ENCODE data around the gene FHIT.

Gene FHIT

GRCh38 chr3:60983906-60984305, 267.3 kb downstream of the FHIT start:
- DNase-seq: no peak

GRCh38 chr3:60980342-60980692, 270.9 kb downstream of the FHIT start:
- DNase-seq: no peak

DNA sequence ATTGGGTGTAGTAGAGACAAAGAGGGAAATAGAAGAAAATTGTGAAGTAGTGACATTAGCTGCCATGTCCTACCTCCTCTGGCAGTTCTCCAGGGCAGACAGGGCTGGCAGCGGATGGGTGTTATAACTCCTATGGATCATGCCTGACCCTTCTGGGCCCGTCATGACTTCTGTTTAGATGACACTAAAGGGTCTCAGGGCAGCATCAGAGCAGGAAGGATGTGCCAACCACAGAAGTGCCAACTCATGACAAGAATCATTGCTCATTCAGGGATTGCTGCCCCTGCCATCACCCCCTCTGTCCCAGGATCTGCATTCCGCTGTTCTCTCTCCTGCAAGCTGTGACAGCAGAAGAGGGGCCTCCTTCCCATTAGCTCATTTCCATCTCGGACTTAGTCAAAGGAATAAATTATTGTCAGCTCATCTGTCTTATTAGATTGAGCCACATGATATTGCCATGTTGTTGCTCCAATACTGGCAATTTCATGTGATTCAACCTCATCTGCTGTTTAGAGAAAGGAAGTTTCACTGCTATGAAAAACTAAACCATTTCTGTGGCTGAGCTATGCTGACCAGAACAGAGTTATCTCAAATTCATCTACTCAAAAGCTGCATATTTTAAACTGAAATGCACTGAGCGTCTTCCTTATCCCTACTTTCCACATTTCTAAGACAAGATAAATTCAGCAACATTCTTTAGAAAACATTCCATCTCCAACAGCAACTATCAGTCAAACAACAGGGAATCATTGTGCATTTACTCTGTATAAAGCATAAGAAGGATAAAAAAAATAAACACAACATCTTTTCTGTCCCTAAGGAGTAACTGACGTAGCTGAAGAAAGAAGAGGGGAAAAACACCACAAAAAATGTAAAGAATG, 271.6 kb downstream of the FHIT start:
- no peak for DNase-seq

DNA sequence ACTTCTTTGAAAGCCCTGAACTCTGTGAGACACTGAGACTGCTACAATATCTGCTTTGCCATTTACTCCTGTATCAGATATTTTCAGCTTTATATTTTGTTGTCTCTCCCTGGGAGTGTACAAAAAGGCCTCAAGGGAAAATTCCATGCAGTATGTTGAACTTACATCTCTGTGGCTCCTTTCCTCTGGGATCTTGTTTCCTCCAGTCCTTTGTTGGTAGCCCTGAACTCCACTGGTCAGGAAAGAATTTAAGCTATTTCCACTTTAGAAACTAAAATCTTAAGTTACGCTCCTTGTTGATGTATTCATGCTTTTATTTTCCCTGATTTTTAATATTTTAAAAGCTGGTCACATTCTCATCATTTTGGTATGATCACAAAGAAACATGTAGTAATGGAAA, 277.9 kb downstream of the FHIT start:
- no peak for DNase-seq

DNA sequence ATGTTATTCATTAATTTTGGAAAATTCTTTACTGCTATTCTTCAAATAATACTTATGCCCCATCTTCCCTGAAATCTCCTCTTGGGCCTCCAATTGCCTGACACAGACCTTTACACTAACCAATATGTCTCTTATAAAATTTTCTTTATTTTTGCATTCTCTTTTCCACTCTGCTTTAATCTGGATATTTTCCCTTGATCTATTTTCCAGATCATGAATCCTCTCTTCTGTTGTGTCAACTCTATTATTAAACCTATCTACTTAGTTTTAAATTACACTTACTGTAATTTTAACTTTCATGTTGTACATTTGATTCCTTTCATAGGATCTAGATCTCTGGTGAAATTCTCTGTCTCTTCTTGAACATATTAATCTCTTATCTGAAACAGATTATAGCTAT, 278.7 kb downstream of the FHIT start:
- DNase-seq: no peak

GRCh38 chr3:60970850-60971249, 280.4 kb downstream of the FHIT start:
- DNase-seq: no peak

GRCh38 chr3:60967141-60967540, 284.1 kb downstream of the FHIT start:
- no peak for DNase-seq

DNA sequence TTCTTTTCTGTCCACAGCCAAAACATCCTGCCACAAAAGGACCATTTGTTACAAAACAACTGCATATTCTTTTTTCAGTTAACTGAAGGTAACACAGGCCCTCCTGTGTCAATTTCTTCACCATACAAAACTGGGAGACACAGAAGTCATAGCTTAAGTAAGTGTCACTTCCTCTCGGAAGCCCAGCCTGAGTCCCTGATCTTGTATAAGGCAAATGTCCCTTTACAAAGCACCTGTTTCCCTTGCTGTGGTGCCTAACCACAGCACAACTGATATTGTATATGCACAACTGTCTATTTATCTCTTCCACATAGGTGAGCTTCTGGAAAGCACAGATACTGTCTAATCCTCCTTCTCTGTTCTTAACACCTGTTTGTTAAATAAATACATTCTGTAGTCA, 293.7 kb downstream of the FHIT start:
- no peak for DNase-seq

DNA sequence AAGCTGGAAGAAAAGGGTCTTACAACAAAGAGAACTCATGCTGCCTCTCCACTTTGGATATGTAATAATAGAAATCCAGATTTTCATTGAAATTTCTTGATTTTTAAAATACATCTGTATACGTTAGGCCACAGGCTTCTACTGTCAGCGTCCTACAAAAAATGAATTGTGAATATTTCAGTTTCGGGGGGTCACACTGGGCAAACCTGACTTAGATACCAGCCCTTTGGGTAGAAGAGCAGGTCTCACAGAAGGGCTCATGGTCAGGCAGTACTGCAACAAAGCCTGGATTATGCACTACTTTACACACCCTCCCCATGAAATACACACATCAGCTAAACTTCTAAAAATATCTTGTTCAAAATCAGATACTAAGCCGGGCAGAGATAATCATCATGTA, 294.5 kb downstream of the FHIT start:
- no peak for DNase-seq

DNA sequence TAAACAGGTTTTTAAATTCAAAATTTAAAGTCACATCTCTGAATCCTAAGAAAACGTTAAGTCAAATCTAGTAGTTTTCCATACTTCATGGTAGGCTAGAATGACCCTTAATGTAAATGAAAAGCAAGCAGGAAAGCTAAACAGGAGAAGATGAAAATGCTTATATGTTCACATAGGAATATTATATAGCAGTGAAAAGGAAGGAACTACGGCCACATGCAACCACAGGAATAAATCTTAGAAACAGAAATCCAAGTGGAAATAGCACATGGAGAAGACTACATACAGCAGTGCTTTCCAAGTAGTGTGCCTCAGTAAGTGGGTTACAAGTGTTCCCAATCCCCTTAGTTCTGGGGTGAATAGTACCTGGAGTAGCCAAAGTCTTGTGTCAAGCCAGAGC, 296.2 kb downstream of the FHIT start:
- no peak for DNase-seq

DNA sequence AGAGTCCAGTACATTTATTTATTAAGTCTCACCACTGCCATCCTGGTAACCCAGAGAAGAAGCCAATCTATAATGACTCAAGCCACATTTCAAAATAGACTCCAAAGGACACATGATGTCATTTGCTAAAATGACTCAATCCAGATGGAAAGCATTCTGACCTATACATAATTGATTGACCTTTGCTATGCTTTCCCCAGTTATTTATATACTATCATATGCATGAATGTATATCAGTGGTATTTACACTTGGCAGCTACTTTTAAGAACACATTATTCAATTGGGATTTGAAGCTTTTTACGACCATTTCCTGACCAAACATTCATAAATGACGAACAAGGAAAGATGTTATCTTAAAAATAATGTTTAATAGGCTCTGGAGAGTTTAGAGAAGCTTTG, 297.2 kb downstream of the FHIT start:
- DNase-seq: no peak

DNA sequence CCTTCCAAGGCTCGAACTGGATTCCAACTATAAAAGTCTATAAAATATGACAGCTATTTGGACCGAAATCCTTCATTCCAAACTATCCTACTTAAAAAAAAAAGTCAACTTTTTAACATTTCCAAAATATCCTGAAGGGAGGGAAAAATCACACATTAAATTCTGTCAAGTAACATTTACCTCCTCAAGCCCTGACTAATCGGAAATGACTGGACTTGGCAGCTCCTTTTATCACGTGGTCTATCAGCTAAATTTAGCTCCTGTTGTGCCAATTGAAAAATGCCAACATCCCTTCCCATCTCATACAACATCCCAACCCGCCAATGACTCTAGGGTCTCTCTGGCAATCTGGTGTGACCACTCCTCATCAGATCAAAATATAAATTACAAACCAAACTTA, 297.9 kb downstream of the FHIT start:
- no peak for DNase-seq

DNA sequence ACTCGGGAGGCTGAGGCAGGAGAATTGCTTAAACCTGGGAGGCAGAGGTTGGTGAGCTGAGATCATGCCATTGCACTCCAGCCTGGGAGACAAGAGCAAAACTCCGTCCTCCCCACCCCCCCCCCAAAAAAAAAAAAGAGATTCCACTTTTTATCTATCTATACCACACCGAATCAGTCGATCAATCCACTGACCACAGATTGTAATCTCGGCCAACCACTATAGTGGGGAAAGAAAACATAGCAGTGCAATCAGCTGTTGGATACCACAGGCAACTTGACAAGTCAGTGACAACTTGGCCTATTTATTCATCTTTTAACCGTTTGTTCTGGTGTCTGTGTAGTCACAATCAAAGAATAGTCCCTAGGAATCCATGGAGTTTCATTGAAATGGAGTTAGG, 299.2 kb downstream of the FHIT start:
- DNase-seq: no peak

- no peak for DNase-seq
Measured at GRCh38 chr3:60949146-60949545, 302.1 kb downstream of the FHIT start.

GRCh38 chr3:60948488-60948887, 302.8 kb downstream of the FHIT start:
- no peak for DNase-seq

GRCh38 chr3:60935709-60936108, 315.5 kb downstream of the FHIT start:
- no peak for DNase-seq

- DNase-seq: no peak
Measured at GRCh38 chr3:60933824-60934223, 317.4 kb downstream of the FHIT start.

- no peak for DNase-seq
Measured at GRCh38 chr3:60932643-60933042, 318.6 kb downstream of the FHIT start.

GRCh38 chr3:60932170-60932569, 319.1 kb downstream of the FHIT start:
- DNase-seq: no peak

DNA sequence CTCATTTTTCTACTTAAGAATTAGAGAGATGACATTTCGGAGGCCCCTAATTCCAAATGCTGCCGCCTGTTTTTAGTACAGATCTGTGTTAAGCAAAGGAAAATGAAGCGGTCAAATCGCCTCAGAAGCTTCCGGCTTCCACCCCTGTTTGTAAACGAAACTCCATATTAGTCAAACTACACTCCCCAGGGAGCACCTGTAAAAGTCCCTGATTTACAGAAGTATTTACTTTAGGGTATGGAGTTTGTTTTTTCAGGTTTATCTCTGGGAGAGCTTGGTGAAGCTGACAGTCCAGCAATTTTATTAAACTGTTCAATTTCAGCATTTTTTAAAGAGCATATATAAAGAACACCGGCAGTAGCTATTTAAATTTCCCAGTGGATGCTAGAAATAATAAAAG, 319.8 kb downstream of the FHIT start:
- no peak for DNase-seq

- no peak for DNase-seq
Measured at GRCh38 chr3:60920519-60920918, 330.7 kb downstream of the FHIT start.

GRCh38 chr3:60919296-60919695, 332.0 kb downstream of the FHIT start:
- no peak for DNase-seq

DNA sequence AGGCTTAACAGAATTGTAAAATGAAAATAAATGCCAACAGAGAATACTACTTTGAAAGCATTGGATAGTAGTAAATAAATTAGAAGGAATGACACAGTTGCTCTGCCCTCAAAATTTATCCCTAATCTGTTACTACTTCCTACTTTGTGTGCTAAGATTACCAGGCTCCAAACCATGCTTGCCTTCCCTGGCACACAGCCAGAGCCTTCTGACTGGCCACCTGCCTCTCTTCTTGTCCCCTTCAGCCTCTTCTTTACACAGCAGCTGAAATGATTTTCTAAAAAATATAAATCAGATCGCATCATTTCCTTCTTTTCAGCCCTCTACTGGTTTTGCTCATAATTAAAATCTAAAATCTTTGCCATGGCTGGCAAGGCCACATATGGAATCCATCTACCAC, 334.1 kb downstream of the FHIT start:
- DNase-seq: no peak

DNA sequence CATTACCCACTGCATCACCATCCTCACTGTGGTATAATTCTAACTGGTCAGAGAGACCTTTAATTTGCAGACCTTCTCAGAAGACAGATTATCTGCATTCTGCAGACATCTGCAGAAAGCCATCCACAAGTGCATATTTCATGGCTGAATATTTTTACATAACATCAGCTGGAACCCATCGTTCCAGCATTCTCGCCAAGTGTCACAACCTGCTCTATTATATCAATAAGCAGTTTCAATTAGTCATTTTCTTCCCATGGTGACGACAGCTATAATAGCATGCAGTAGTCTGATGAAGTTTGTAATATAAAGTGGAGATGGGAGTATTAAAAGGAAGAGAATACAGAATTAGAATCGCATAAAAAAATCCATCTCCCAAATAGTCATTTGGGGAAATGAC, 334.7 kb downstream of the FHIT start:
- no peak for DNase-seq

DNA sequence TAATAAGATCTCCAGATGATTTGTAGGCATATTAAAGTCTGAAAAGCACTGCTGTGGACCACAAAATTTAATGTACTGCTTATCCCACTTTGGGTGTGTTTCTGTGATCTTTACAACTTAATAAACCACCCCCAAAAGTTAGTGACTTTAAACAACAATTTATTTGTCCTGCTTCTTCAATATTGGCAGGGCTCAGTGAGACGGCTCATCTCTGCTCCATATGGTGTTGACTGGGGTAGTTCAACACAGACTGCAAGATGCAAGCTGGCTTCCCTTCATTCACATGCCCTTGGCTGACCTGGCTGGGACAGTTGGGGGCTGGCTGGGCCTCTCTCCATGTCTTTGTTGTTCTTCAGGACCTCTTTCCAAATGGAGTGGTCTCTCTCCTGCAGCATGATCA, 337.8 kb downstream of the FHIT start:
- DNase-seq: no peak

Measured in activated CD4-positive, CD25-positive, alpha-beta regulatory T cell (primary cell).